GM12864 (cell line): Measurements from ENCODE around the gene TUBGCP3.

Experiments used
- DNase-seq: peaks from one replicate; pipeline ENCODE4 v3.0.0-alpha.2; 2011; ENCODE audit warnings: low read depth
- H3K4me3 ChIP-seq: 2 replicates; pipeline ENCODE4 v1.5.1; 2011; ENCODE audit warnings: mild to moderate bottlenecking, low read depth, low read length, control low read depth
- TF ChIP-seq, protein P1 (sequence below): IDR thresholded peaks from 2 replicates; pipeline ENCODE4 v1.5.1; 2011; ENCODE audit warnings: low read depth, mild to moderate bottlenecking, moderate library complexity, low read length, control low read depth, inconsistent platforms; ENCODE audit errors: missing control alignments

TUBGCP3 gene

GRCh38 chr13:112529216-112529615, 58.7 kb downstream of the TUBGCP3 start:
- DNase-seq: no peak
- H3K4me3 ChIP-seq: no peak overlapping the region
- TF ChIP-seq, protein P1, sequence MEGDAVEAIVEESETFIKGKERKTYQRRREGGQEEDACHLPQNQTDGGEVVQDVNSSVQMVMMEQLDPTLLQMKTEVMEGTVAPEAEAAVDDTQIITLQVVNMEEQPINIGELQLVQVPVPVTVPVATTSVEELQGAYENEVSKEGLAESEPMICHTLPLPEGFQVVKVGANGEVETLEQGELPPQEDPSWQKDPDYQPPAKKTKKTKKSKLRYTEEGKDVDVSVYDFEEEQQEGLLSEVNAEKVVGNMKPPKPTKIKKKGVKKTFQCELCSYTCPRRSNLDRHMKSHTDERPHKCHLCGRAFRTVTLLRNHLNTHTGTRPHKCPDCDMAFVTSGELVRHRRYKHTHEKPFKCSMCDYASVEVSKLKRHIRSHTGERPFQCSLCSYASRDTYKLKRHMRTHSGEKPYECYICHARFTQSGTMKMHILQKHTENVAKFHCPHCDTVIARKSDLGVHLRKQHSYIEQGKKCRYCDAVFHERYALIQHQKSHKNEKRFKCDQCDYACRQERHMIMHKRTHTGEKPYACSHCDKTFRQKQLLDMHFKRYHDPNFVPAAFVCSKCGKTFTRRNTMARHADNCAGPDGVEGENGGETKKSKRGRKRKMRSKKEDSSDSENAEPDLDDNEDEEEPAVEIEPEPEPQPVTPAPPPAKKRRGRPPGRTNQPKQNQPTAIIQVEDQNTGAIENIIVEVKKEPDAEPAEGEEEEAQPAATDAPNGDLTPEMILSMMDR: no peak

GRCh38 chr13:112526146-112526853, 61.7 kb downstream of the TUBGCP3 start:
- no peak overlapping the region for H3K4me3 ChIP-seq
- TF ChIP-seq, protein P1: no peak
- no peak for DNase-seq

DNA sequence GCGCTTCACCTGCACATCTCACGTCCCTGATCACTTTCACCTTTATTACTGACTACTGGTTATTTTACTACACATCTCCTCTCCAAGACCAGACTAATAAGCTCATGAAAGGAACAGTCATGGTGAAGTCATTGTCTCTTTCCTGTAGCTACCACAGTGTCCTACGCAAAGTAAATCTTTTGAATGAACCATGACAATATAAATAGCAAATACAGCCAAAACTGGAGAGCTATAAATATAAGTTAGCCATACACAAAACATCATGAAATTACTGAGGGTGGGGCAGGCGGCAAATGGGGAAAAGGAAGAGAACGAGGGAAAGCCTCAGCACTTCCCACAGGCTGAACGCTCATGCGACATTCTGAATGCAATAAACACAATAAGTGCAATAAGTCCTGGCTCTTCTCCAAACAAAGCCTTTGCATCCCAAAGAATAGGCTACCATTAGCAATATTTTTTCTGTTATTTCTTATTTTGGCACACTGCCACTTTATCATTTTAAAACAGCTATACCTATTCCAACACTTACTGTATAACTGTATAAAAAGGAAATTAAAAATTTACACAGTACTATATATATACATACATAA, 62.5 kb downstream of the TUBGCP3 start:
- TF ChIP-seq, protein P1: no peak
- no peak for DNase-seq

GRCh38 chr13:112522578-112522977, 65.4 kb downstream of the TUBGCP3 start:
- no peak overlapping the region for H3K4me3 ChIP-seq
- TF ChIP-seq, protein P1: no peak
- no peak for DNase-seq

More for the DNA sequence above, 62.5 kb downstream of the TUBGCP3 start:
- no peak overlapping the region for H3K4me3 ChIP-seq

DNA sequence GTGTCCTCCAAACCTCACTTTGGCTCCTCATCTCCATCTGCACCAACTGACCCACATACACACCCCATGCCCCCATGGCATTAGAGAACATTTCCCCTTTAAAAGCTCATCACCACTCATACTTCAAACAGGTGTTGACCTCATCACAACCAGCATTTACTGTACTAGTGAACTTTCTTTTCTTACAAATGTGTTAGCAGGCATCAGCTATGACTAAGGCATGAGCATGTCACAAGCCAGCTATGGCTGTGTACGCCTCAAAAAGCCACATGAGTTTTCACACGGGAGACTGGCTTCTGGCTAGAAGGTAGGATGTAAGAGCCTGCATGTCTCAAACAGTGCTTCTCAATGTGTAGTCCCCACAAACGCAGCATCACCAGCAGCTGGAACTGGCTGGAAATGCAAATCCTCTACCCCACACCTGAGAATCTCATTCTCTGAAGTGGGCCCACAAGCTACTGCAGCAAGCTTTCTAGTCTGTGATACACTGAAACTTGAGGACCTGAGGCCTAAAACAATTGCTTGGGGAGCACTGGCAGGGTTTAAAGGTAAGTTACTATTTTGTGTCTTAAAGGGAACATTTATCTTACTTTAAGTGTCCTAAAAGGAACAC, 66.8 kb downstream of the TUBGCP3 start:
- TF ChIP-seq, protein P1: no peak
- H3K4me3 ChIP-seq: no peak overlapping the region
- no peak for DNase-seq

GRCh38 chr13:112519517-112520060, 68.4 kb downstream of the TUBGCP3 start:
- no peak overlapping the region for H3K4me3 ChIP-seq
- TF ChIP-seq, protein P1: no peak
- no peak for DNase-seq
